Neural cell (in vitro differentiated cells): ENCODE results near the gene NOC2L. TPM values are rescaled to one million over a fixed set of nuclear protein-coding genes. Genes with fewer than 3 reads are reported as not detected.

Source experiments
- H2AFZ ChIP-seq: fragments of 200-600, 300-800 bp; sonication (generic), shearing (Covaris generic); 2 replicates; pipeline ENCODE4 v1.6.0; 2014; ENCODE audit warnings: low read depth, mild to moderate bottlenecking, antibody characterized with exemption, low read length, moderate library complexity
- H3F3A ChIP-seq: fragments of 200-600 bp; shearing (Covaris generic); 2 replicates; pipeline ENCODE4 v1.6.1; 2016; ENCODE audit warnings: mild to moderate bottlenecking, moderate library complexity, mixed read lengths, antibody characterized with exemption, low read length; ENCODE audit not compliant: insufficient read depth, poor library complexity, severe bottlenecking
- H3K27ac ChIP-seq: fragments of 200-600, 300-800 bp; sonication (generic), shearing (Covaris generic); 2 replicates; pipeline ENCODE4 v1.5.1; 2014; ENCODE audit warnings: mild to moderate bottlenecking, low read length, moderate library complexity
- H3K27me3 ChIP-seq: fragments of 300-800, 200-600 bp; sonication (generic), shearing (Covaris generic); 2 replicates; pipeline ENCODE4 v1.6.0; 2014; ENCODE audit warnings: mild to moderate bottlenecking, low read depth, low read length, moderate library complexity; ENCODE audit not compliant: insufficient read depth
- H3K36me3 ChIP-seq: fragments of 300-800, 200-600 bp; sonication (generic), shearing (Covaris generic); 2 replicates; pipeline ENCODE4 v1.5.1; 2014; ENCODE audit warnings: mild to moderate bottlenecking, antibody characterized with exemption, low read length, moderate library complexity; ENCODE audit not compliant: insufficient read depth
- H3K4me2 ChIP-seq: fragments of 300-800, 200-600 bp; sonication (generic), shearing (Covaris generic); 2 replicates; pipeline ENCODE4 v1.6.0; 2014; ENCODE audit warnings: mild to moderate bottlenecking, low read length
- H3K4me3 ChIP-seq: fragments of 300-800, 200-600 bp; sonication (generic), shearing (Covaris generic); 2 replicates; pipeline ENCODE4 v1.5.1; 2014; ENCODE audit warnings: mild to moderate bottlenecking, low read length, moderate library complexity
- H3K79me2 ChIP-seq: fragments of 200-600 bp; shearing (Covaris generic); replicated peaks from 2 replicates; pipeline ENCODE4 v1.6.0; 2014; ENCODE audit warnings: mild to moderate bottlenecking, low read length, moderate library complexity; ENCODE audit not compliant: insufficient read depth
- H3K9ac ChIP-seq: fragments of 300-800, 200-600 bp; sonication (generic), shearing (Covaris generic); 2 replicates; pipeline ENCODE4 v1.6.1; 2016; ENCODE audit warnings: mild to moderate bottlenecking, low read length, mixed read lengths
- H3K9me2 ChIP-seq: fragments of 200-600 bp; shearing (Covaris generic); 2 replicates; pipeline ENCODE4 v1.6.1; 2016; ENCODE audit warnings: mild to moderate bottlenecking, low read length, mixed read lengths; ENCODE audit not compliant: insufficient read depth
- H3K9me3 ChIP-seq: fragments of 200-600, 300-800 bp; sonication (generic), shearing (Covaris generic); 2 replicates; pipeline ENCODE4 v1.6.1; 2016; ENCODE audit warnings: mild to moderate bottlenecking, mixed run types, low read length, moderate library complexity, mixed read lengths
- H4K20me1 ChIP-seq: fragments of 200-600 bp; shearing (Covaris generic); 2 replicates; pipeline ENCODE4 v1.6.1; 2016; ENCODE audit warnings: mild to moderate bottlenecking, mixed run types; ENCODE audit not compliant: insufficient read depth
- CTCF ChIP-seq: fragments of 450-650 bp; IDR thresholded peaks from 2 replicates; pipeline ENCODE4 v1.5.1; 2014; ENCODE audit warnings: antibody characterized with exemption, mild to moderate bottlenecking, moderate library complexity; ENCODE audit not compliant: poor library complexity, severe bottlenecking
- EP300 ChIP-seq: fragments of 450-650 bp; conservative IDR thresholded peaks from 2 replicates; pipeline ENCODE4 v1.6.1; 2014; ENCODE audit warnings: antibody characterized with exemption, mild to moderate bottlenecking, moderate library complexity; ENCODE audit not compliant: poor library complexity, severe bottlenecking
- EZH2 ChIP-seq: fragments of 200-600, 300-800 bp; shearing (Covaris generic), sonication (generic); IDR thresholded peaks from 2 replicates; pipeline ENCODE4 v1.6.1; 2014; ENCODE audit warnings: antibody characterized with exemption, low read length, borderline replicate concordance, mild to moderate bottlenecking; ENCODE audit not compliant: insufficient read depth, poor library complexity, severe bottlenecking
- MXI1 ChIP-seq: fragments of 450-650 bp; conservative IDR thresholded peaks from 2 replicates; pipeline ENCODE4 v1.6.1; 2014; ENCODE audit warnings: antibody characterized with exemption, mild to moderate bottlenecking; ENCODE audit not compliant: poor library complexity, severe bottlenecking
- POLR2AphosphoS5 ChIP-seq: IDR thresholded peaks from 2 replicates; pipeline ENCODE4 v1.6.1; 2012
- RAD21 ChIP-seq: fragments of 450-650 bp; conservative IDR thresholded peaks from 2 replicates; pipeline ENCODE4 v1.6.1; 2014; ENCODE audit warnings: antibody characterized with exemption, mild to moderate bottlenecking, moderate library complexity
- REST ChIP-seq: IDR thresholded peaks from 2 replicates; pipeline ENCODE4 v1.6.1; 2012; ENCODE audit warnings: borderline replicate concordance
- SMC3 ChIP-seq: fragments of 450-650 bp; conservative IDR thresholded peaks from 2 replicates; pipeline ENCODE4 v1.6.1; 2014; ENCODE audit warnings: antibody characterized with exemption, mild to moderate bottlenecking, moderate library complexity; ENCODE audit not compliant: poor library complexity
- TAF1 ChIP-seq: IDR thresholded peaks from 2 replicates; pipeline ENCODE4 v1.6.1; 2012; ENCODE audit warnings: low read depth
- polyA plus RNA-seq: library from polyadenylated mRNA; depleted of rRNA; stranded (reverse); fragments of >200 nt; gene quantifications from 2 replicates; pipeline ENCODE4 v1.2.3, GENCODE V29; 2014

Gene NOC2L
- polyA plus RNA-seq, 1 donor from 2014 or later = 77.2 TPM

- TF ChIP-seq POLR2AphosphoS5 (no peak), MXI1 (no peak), EZH2 (peak; percentile 93), TAF1 (no peak), CTCF (no peak), SMC3 (no peak)
- Histone ChIP-seq H3K9me2 (no peaks in the 10 kb centered on the region), H4K20me1 (no peaks in the 10 kb centered on the region), H3F3A (no peaks in the 10 kb centered on the region), H3K4me3 (peak overlapping the region; percentile 59), H3K27ac (no peak overlapping the region), H3K27me3 (peaks cover 72% of the 10 kb centered on the region), H3K9ac (no peak overlapping the region), H2AFZ (no peak overlapping the region), H3K4me2 (no peak overlapping the region), H3K36me3 (no peaks in the 10 kb centered on the region), H3K79me2 (no peaks in the 10 kb centered on the region), H3K9me3 (no peaks in the 10 kb centered on the region)
These were observed 33.3 kb downstream of the NOC2L start for GRCh38 chr1:925561-926421.

- Histone ChIP-seq H4K20me1 (no peaks in the 10 kb centered on the region), H2AFZ (no peak overlapping the region), H3K27me3 (peaks cover 70% of the 10 kb centered on the region)
These were observed 34.1 kb downstream of the NOC2L start for GRCh38 chr1:924656-925560.

More at GRCh38 chr1:924656-925560, 34.1 kb downstream of the NOC2L start:
- no peaks in the 10 kb centered on the region for H3K9me2 ChIP-seq
- H3K9ac ChIP-seq = peak overlapping the region; percentile 31
- H3K4me2 ChIP-seq = no peak overlapping the region
- H3K36me3 ChIP-seq = no peaks in the 10 kb centered on the region
- H3K27ac ChIP-seq = no peak overlapping the region
- peak overlapping the region; percentile 67 for H3K4me3 ChIP-seq
- no peaks in the 10 kb centered on the region for H3K79me2 ChIP-seq
- TF ChIP-seq TAF1 = no peak
- no peak for TF ChIP-seq RAD21
- TF ChIP-seq REST = no peak
- TF ChIP-seq EZH2 = peak; percentile 96
- TF ChIP-seq SMC3 = no peak
- no peak for TF ChIP-seq EP300
- peak; percentile 21 for TF ChIP-seq CTCF
- TF ChIP-seq MXI1 = peak; percentile 21
- no peak for TF ChIP-seq POLR2AphosphoS5
- no peaks in the 10 kb centered on the region for H3F3A ChIP-seq
- H3K9me3 ChIP-seq = no peaks in the 10 kb centered on the region
